SK-N-SH (cell line): ENCODE results near the gene GLE1. TPM values are rescaled to one million over a fixed set of nuclear protein-coding genes. Genes with fewer than 3 reads are reported as not detected.
A peak's percentile ranks its signal among the peaks of the same experiment; 100 is the strongest.
"Not testable (repeated sequence)": the region's sequence is repeated elsewhere in the genome, so short reads cannot be mapped to it uniquely, and the experiment has no call there.

Experiments
- CTCF ChIA-PET: fragments of 300-600, 350-600 bp; formaldehyde crosslinking; extraction: SDS; loops from one replicate; lab custom pipeline; 2021; lab: Yijun Ruan, JAX
- POLR2A ChIA-PET: fragments of 350-600 bp; sonication (Branson Sonifier 250); formaldehyde crosslinking; extraction: SDS; loops from one replicate; lab custom pipeline; 2020; ENCODE audit warnings: antibody characterized with exemption, inconsistent platforms; lab: Yijun Ruan, JAX
- DNase-seq: peaks from one replicate; pipeline ENCODE4 v3.0.0; 2012
- H2AFZ ChIP-seq: fragments of 200-600 bp; sonication (generic); 2 replicates; pipeline ENCODE4 v1.8.1; 2016; ENCODE audit warnings: antibody characterized with exemption, mild to moderate bottlenecking, low read depth
- H3F3A ChIP-seq: fragments of 200-600 bp; sonication (generic); replicated peaks from 2 replicates; pipeline ENCODE3; 2016; ENCODE audit warnings: antibody characterized with exemption, mild to moderate bottlenecking; ENCODE audit not compliant: insufficient read depth
- H3K27ac ChIP-seq, 2 experiments: fragments of 200-500 bp in 1 of 2; fragments of 200-600 bp in 1 of 2; sonication (Bioruptor generic) in 1 of 2; sonication (generic), shearing (Covaris generic) in 1 of 2; 2 replicates each; pipeline versions ENCODE4 v1.5.1 to v1.6.1; 2014 to 2016; ENCODE audit warnings: low read depth in 2 of 2, inconsistent platforms in 1 of 2, low read length in 1 of 2, mild to moderate bottlenecking in 1 of 2, mixed read lengths in 1 of 2
- H3K27me3 ChIP-seq: fragments of 200-600 bp; sonication (generic), shearing (Covaris generic); 2 replicates; pipeline ENCODE4 v1.6.1; 2016; ENCODE audit warnings: mixed run types; ENCODE audit not compliant: insufficient read depth
- H3K36me3 ChIP-seq, 2 experiments: fragments of 200-500 bp in 1 of 2; fragments of 200-600 bp in 1 of 2; sonication (Bioruptor generic) in 1 of 2; sonication (generic) in 1 of 2; replicated peaks in 1 of 2; 2 replicates each; pipeline versions ENCODE3 to v1.5.1; 2014 to 2016; ENCODE audit warnings: low read length in 1 of 2, mild to moderate bottlenecking in 1 of 2; ENCODE audit not compliant: insufficient read depth in 2 of 2, control insufficient read depth in 1 of 2
- H3K4me1 ChIP-seq, 2 experiments: fragments of 200-500 bp in 1 of 2; fragments of 200-600 bp in 1 of 2; sonication (Bioruptor generic) in 1 of 2; sonication (generic), shearing (Covaris generic) in 1 of 2; 2 replicates each; pipeline versions ENCODE4 v1.5.1 to v1.6.1; 2014 to 2016; ENCODE audit warnings: low read depth in 1 of 2, low read length in 1 of 2, mixed run types in 1 of 2; ENCODE audit not compliant: insufficient read depth in 2 of 2, control insufficient read depth in 1 of 2
- H3K4me2 ChIP-seq: fragments of 200-600 bp; sonication (generic), shearing (Covaris generic); 2 replicates; pipeline ENCODE4 v1.6.1; 2017; ENCODE audit warnings: mixed run types
- H3K4me3 ChIP-seq, 2 experiments: fragments of 200-500 bp in 1 of 2; fragments of 200-600 bp in 1 of 2; sonication (Bioruptor generic) in 1 of 2; sonication (generic), shearing (Covaris generic) in 1 of 2; 2 replicates each; pipeline versions ENCODE4 v1.5.1 to v1.8.1; 2014 to 2016; ENCODE audit warnings: low read depth in 2 of 2, inconsistent platforms in 1 of 2, low read length in 1 of 2, mild to moderate bottlenecking in 1 of 2, mixed read lengths in 1 of 2, moderate library complexity in 1 of 2
- H3K79me2 ChIP-seq: fragments of 200-600 bp; sonication (generic); 2 replicates; pipeline ENCODE4 v1.8.1; 2017; ENCODE audit warnings: mild to moderate bottlenecking; ENCODE audit not compliant: insufficient read depth
- H3K9ac ChIP-seq: fragments of 200-600 bp; sonication (generic); 2 replicates; pipeline ENCODE4 v1.6.1; 2017; ENCODE audit warnings: mixed run types
- H3K9me2 ChIP-seq: fragments of 200-600 bp; sonication (generic); 2 replicates; pipeline ENCODE4 v1.6.1; 2017; ENCODE audit warnings: mixed run types
- H3K9me3 ChIP-seq: fragments of 200-600 bp; sonication (generic); 2 replicates; pipeline ENCODE4 v1.6.1; 2017; ENCODE audit warnings: mixed run types, mild to moderate bottlenecking, moderate library complexity
- H4K20me1 ChIP-seq: fragments of 200-600 bp; sonication (generic); 2 replicates; pipeline ENCODE4 v1.6.1; 2017; ENCODE audit warnings: mild to moderate bottlenecking, mixed run types; ENCODE audit not compliant: insufficient read depth
- CHD2 ChIP-seq: fragments of 150-350 bp; IDR thresholded peaks from 2 replicates; pipeline ENCODE4 v1.6.1; 2018; ENCODE audit warnings: low read length; ENCODE audit not compliant: partially characterized antibody
- EP300 ChIP-seq, 2 experiments: IDR thresholded peaks; 2 replicates each; pipeline versions ENCODE4 v1.4.0 to v1.6.1; 2012; ENCODE audit warnings: borderline replicate concordance in 1 of 2, low read depth in 1 of 2, low read length in 1 of 2
- EZH2phosphoT487 ChIP-seq: fragments of 200-600 bp; sonication (generic); IDR thresholded peaks from 2 replicates; pipeline ENCODE4 v1.6.1; 2017; ENCODE audit warnings: low read depth, mixed run types, mild to moderate bottlenecking, antibody characterized with exemption, moderate library complexity, borderline replicate concordance
- FOXJ3 ChIP-seq: sonication (generic); formaldehyde crosslinking; IDR thresholded peaks from 2 replicates; pipeline ENCODE4 v1.5.1; 2020; ENCODE audit warnings: mild to moderate bottlenecking, missing genetic modification reagents
- FOXM1 ChIP-seq: IDR thresholded peaks from 2 replicates; pipeline ENCODE4 v1.4.0; 2012; ENCODE audit warnings: low read depth, mild to moderate bottlenecking
- GATA2 ChIP-seq: sonication (generic); formaldehyde crosslinking; IDR thresholded peaks from 2 replicates; pipeline ENCODE4 v1.5.0; 2020; ENCODE audit warnings: mild to moderate bottlenecking, missing genetic modification reagents
- JUND ChIP-seq: IDR thresholded peaks from 2 replicates; pipeline ENCODE4 v1.4.0; 2012
- RCOR1 ChIP-seq: fragments of 150-350 bp; IDR thresholded peaks from 2 replicates; pipeline ENCODE4 v1.6.1; 2017; ENCODE audit warnings: antibody characterized with exemption, low read length
- RFX5 ChIP-seq: IDR thresholded peaks from 2 replicates; pipeline ENCODE4 v1.6.1; 2012; ENCODE audit warnings: mild to moderate bottlenecking, improper control_type of control experiment, low read length
- TAF1 ChIP-seq: IDR thresholded peaks from 2 replicates; pipeline ENCODE4 v1.6.1; 2012; ENCODE audit warnings: low read depth, mild to moderate bottlenecking, low read length, moderate library complexity, borderline replicate concordance
- TCF12 ChIP-seq: IDR thresholded peaks from 2 replicates; pipeline ENCODE4 v1.4.0; 2012
- TEAD4 ChIP-seq: IDR thresholded peaks from 2 replicates; pipeline ENCODE4 v1.4.0; 2012; ENCODE audit warnings: mild to moderate bottlenecking, borderline replicate concordance; ENCODE audit not compliant: insufficient read depth
- YY1 ChIP-seq: IDR thresholded peaks from 2 replicates; pipeline ENCODE4 v1.4.0; 2012; ENCODE audit warnings: low read depth, mild to moderate bottlenecking
- WGBS: methylation state at CpG from one replicate; pipeline ENCODE4 v1.1.6; 2017; ENCODE audit warnings: low lambda C conversion rate; 5-methylcytosine and 5-hydroxymethylcytosine counted together
- polyA plus RNA-seq, 3 experiments: library from polyadenylated mRNA; depleted of rRNA; stranded (reverse); fragments of >200 nt; gene quantifications; 2 replicates each; pipeline ENCODE4 v1.2.3, GENCODE V29; 2012
- TF ChIP-seq, protein P1 (sequence below): fragments of 150-350 bp; IDR thresholded peaks from 2 replicates; pipeline ENCODE4 v1.6.1; 2017; ENCODE audit warnings: antibody characterized with exemption, low read length, low read depth, borderline replicate concordance
- TF ChIP-seq, protein P2 (sequence below): fragments of 200-600 bp; sonication (generic); IDR thresholded peaks from 2 replicates; pipeline ENCODE4 v1.6.1; 2017; ENCODE audit warnings: antibody characterized with exemption, mild to moderate bottlenecking, moderate library complexity
- TF ChIP-seq, protein P3 (sequence below): IDR thresholded peaks from 2 replicates; pipeline ENCODE4; 2012
- TF ChIP-seq, protein P4 (sequence below): IDR thresholded peaks from 2 replicates; pipeline ENCODE4 v1.6.1; 2012; ENCODE audit warnings: mild to moderate bottlenecking, low read depth, low read length, moderate library complexity
- TF ChIP-seq, protein P5 (sequence below): IDR thresholded peaks from 2 replicates; pipeline ENCODE4 v1.4.0; 2012; ENCODE audit warnings: low read depth, borderline replicate concordance

GLE1 gene
- polyA plus RNA-seq, 1 of the 3 experiments (the other 2 are of a cell fraction): 13.8 TPM

DNA sequence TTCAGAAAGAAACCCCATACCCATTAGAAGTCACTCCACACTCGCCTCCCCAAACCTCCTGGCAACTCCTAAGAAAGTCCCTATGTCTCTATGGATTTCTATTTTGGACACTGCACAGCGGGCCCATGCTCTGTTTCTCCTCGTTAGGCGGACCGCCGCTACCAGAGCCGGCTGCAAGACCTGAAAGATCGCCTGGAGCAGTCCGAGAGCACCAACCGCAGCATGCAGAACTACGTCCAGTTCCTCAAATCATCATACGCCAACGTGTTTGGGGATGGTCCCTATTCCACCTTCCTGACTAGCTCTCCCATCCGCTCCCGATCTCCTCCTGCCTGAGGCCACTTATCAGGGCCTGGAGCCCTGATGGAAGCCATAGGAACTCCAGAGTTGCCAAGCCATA lies 4.6 kb upstream of the GLE1 start:
- Histone ChIP-seq H3K9ac (no peak overlapping the region), H3K4me3 (no peak overlapping the region)
- TF ChIP-seq GATA2 (CRISPR knock-in tag) (no peak), RFX5 (no peak), CHD2 (no peak), EP300 (IDR thresholded peaks at IDR 0.05; ENCODE audit: borderline replicate concordance in 1 of 2, low read depth in 1 of 2, low read length in 1 of 2) (no peak), RCOR1 (no peak), FOXM1 (no peak), TEAD4 (no peak), JUND (no peak), TAF1 (no peak), FOXJ3 (CRISPR knock-in tag) (no peak), TCF12 (no peak), YY1 (no peak), EZH2phosphoT487 (no peak)
- TF ChIP-seq, protein P1, sequence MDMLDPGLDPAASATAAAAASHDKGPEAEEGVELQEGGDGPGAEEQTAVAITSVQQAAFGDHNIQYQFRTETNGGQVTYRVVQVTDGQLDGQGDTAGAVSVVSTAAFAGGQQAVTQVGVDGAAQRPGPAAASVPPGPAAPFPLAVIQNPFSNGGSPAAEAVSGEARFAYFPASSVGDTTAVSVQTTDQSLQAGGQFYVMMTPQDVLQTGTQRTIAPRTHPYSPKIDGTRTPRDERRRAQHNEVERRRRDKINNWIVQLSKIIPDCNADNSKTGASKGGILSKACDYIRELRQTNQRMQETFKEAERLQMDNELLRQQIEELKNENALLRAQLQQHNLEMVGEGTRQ: no peak
- TF ChIP-seq, protein P2, sequence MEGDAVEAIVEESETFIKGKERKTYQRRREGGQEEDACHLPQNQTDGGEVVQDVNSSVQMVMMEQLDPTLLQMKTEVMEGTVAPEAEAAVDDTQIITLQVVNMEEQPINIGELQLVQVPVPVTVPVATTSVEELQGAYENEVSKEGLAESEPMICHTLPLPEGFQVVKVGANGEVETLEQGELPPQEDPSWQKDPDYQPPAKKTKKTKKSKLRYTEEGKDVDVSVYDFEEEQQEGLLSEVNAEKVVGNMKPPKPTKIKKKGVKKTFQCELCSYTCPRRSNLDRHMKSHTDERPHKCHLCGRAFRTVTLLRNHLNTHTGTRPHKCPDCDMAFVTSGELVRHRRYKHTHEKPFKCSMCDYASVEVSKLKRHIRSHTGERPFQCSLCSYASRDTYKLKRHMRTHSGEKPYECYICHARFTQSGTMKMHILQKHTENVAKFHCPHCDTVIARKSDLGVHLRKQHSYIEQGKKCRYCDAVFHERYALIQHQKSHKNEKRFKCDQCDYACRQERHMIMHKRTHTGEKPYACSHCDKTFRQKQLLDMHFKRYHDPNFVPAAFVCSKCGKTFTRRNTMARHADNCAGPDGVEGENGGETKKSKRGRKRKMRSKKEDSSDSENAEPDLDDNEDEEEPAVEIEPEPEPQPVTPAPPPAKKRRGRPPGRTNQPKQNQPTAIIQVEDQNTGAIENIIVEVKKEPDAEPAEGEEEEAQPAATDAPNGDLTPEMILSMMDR: no peak
- TF ChIP-seq, protein P3, sequence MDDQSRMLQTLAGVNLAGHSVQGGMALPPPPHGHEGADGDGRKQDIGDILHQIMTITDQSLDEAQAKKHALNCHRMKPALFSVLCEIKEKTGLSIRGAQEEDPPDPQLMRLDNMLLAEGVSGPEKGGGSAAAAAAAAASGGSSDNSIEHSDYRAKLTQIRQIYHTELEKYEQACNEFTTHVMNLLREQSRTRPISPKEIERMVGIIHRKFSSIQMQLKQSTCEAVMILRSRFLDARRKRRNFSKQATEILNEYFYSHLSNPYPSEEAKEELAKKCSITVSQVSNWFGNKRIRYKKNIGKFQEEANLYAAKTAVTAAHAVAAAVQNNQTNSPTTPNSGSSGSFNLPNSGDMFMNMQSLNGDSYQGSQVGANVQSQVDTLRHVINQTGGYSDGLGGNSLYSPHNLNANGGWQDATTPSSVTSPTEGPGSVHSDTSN: no peak
- TF ChIP-seq, protein P4, sequence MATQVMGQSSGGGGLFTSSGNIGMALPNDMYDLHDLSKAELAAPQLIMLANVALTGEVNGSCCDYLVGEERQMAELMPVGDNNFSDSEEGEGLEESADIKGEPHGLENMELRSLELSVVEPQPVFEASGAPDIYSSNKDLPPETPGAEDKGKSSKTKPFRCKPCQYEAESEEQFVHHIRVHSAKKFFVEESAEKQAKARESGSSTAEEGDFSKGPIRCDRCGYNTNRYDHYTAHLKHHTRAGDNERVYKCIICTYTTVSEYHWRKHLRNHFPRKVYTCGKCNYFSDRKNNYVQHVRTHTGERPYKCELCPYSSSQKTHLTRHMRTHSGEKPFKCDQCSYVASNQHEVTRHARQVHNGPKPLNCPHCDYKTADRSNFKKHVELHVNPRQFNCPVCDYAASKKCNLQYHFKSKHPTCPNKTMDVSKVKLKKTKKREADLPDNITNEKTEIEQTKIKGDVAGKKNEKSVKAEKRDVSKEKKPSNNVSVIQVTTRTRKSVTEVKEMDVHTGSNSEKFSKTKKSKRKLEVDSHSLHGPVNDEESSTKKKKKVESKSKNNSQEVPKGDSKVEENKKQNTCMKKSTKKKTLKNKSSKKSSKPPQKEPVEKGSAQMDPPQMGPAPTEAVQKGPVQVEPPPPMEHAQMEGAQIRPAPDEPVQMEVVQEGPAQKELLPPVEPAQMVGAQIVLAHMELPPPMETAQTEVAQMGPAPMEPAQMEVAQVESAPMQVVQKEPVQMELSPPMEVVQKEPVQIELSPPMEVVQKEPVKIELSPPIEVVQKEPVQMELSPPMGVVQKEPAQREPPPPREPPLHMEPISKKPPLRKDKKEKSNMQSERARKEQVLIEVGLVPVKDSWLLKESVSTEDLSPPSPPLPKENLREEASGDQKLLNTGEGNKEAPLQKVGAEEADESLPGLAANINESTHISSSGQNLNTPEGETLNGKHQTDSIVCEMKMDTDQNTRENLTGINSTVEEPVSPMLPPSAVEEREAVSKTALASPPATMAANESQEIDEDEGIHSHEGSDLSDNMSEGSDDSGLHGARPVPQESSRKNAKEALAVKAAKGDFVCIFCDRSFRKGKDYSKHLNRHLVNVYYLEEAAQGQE: no peak
- TF ChIP-seq, protein P5, sequence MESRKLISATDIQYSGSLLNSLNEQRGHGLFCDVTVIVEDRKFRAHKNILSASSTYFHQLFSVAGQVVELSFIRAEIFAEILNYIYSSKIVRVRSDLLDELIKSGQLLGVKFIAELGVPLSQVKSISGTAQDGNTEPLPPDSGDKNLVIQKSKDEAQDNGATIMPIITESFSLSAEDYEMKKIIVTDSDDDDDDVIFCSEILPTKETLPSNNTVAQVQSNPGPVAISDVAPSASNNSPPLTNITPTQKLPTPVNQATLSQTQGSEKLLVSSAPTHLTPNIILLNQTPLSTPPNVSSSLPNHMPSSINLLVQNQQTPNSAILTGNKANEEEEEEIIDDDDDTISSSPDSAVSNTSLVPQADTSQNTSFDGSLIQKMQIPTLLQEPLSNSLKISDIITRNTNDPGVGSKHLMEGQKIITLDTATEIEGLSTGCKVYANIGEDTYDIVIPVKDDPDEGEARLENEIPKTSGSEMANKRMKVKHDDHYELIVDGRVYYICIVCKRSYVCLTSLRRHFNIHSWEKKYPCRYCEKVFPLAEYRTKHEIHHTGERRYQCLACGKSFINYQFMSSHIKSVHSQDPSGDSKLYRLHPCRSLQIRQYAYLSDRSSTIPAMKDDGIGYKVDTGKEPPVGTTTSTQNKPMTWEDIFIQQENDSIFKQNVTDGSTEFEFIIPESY: no peak
- TF ChIP-seq, all 33 proteins: peak for 0
- Histone ChIP-seq H3K9me2 (no peaks in the 10 kb centered on the region), H3K4me1 (peaks cover 0 to 5% of the 10 kb centered on the region in 2 experiments; a peak in 1 of 4 replicates), H4K20me1 (no peaks in the 10 kb centered on the region), H3K27ac (no peak overlapping the region), H3K9me3 (no peaks in the 10 kb centered on the region), H3K79me2 (peaks cover 4% of the 10 kb centered on the region; the same call in 1 of the 2 replicates), H3K4me2 (no peak overlapping the region), H2AFZ (no peak overlapping the region), H3K36me3 (peaks cover 32 to 41% of the 10 kb centered on the region in 2 experiments), H3F3A (peaks cover 14% of the 10 kb centered on the region), H3K27me3 (no peaks in the 10 kb centered on the region)
- 95% methylated on average over 15 of the region's 15 CpGs for WGBS
- ChIA-PET CTCF (no interaction called here), POLR2A (no interaction called here)
- no peak for DNase-seq

DNA sequence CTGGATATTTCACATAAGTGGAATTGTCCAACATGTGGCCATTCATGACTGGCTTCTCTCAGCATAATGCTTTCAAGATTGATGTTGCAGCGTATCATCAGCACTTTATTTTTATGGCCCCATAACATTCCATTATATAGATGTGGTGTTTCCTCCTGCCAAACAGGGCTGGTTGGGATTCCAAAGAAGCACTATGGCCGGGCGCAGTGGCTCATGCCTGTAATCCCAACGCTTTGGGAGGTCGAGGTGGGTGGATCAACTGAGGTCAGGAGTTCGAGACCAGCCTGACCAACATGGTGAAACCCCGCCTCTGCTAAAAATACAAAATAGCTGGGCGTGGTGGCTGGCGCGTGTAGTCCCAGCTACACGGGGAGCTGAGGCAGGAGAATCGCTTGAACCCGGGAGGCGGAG lies 1.1 kb upstream of the GLE1 start:
- DNase-seq, H3K27ac ChIP-seq, H3K4me3 ChIP-seq, H3K27me3 ChIP-seq, H3K9me2 ChIP-seq, H3K9me3 ChIP-seq, H4K20me1 ChIP-seq, H3K4me2 ChIP-seq, H3K9ac ChIP-seq, CTCF ChIA-PET: not testable (repeated sequence)
- peaks cover 39% of the 10 kb centered on the region for H3K79me2 ChIP-seq
- peak overlapping the region; percentile 90 for H2AFZ ChIP-seq
- H3K4me1 ChIP-seq: peaks cover 0 to 13% of the 10 kb centered on the region in 2 experiments; a peak in 2 of 4 replicates
- H3K36me3 ChIP-seq: peaks cover 18 to 22% of the 10 kb centered on the region in 2 experiments
- POLR2A ChIA-PET: interaction anchor here (0.8 kb wide), 1 partner anchor 12 kb away, joined by 3 read pairs; no protein-coding TSS in a partner anchor
- 90% methylated on average over 11 of the region's 14 CpGs for WGBS
- peaks cover 17% of the 10 kb centered on the region for H3F3A ChIP-seq
